ENCODE results near the gene TRAF6. TPM values are rescaled to one million over a fixed set of nuclear protein-coding genes. Genes with fewer than 3 reads are reported as not detected.

The TRAF6 gene
- total and polyA plus RNA-seq, 9 of the 15 experiments (the other 6 are each of a cell fraction or from before 2014, with no cell fraction given), result 2.0 to 13.1 (median 8.2) TPM

GRCh38 chr11:36447514-36447913 lies 62.6 kb downstream of the TRAF6 start:
- Histone ChIP-seq H3K4me2 (ENCODE audit: insufficient read depth, low read length) (no peak overlapping the region), H3K27me3 (ENCODE audit: control insufficient read depth in 2 of 2, insufficient read depth in 2 of 2, low read length in 2 of 2) (peaks cover 4 to 40% of the 10 kb centered on the region in 2 experiments; a peak in 4 of 5 replicates), H3K27ac (ENCODE audit: extremely low read depth, low read depth, low read length) (no peak overlapping the region), H3K9me1 (ENCODE audit: control insufficient read depth, insufficient read depth, low read length) (no peaks in the 10 kb centered on the region), H3K79me2 (ENCODE audit: control insufficient read depth, insufficient read depth, low read length) (no peaks in the 10 kb centered on the region), H2AFZ (ENCODE audit: low read depth, low read length) (no peak overlapping the region), H3K9me3 (replicated peaks; ENCODE audit: control insufficient read depth, insufficient read depth, low read depth, low read length) (no peaks in the 10 kb centered on the region), H3K4me3 (no peak overlapping the region), H3K36me3 (ENCODE audit: control insufficient read depth, insufficient read depth, low read length) (no peaks in the 10 kb centered on the region), H3K9ac (ENCODE audit: insufficient read depth in 1 of 2, low read depth in 2 of 2, low read length in 2 of 2) (no peak overlapping the region), H4K20me1 (replicated peaks; ENCODE audit: control insufficient read depth, insufficient read depth, low read length) (no peaks in the 10 kb centered on the region), H3K4me1 (replicated peaks in 1 of 2; ENCODE audit: control insufficient read depth in 2 of 2, insufficient read depth in 2 of 2, low read length in 2 of 2) (no peaks in the 10 kb centered on the region)
- no TSS peak for BruUV-seq (replicated peaks)
- ChIA-PET CTCF (ENCODE audit: low intra/inter-chr PET ratio) (no interaction called here), POLR2A (no interaction called here)
- FAIRE-seq (no peak), DNase-seq (ENCODE audit: extremely low read depth in 1 of 4, low spot score in 3 of 4) (no peak), ATAC-seq (no peak)
- intact Hi-C loops (cut with micrococcal nuclease) (no loop called here), in situ Hi-C loops (cut with MboI) (no loop called here)
- WGBS (ENCODE audit: insufficient coverage, low coverage, missing lambda C conversion rate), result 0% methylated on average over 2 of the region's 2 CpGs
- TF ChIP-seq SIN3B (IDR thresholded peaks at IDR 0.05; ENCODE audit: low read depth) (no peak), GATAD2A (IDR thresholded peaks at IDR 0.05) (no peak), NCOA4 (IDR thresholded peaks at IDR 0.05; ENCODE audit: partially characterized antibody) (no peak), ZNF609 (CRISPR knock-in tag; IDR thresholded peaks at IDR 0.05; ENCODE audit: borderline replicate concordance) (no peak), ATF1 (CRISPR knock-in tag; IDR thresholded peaks at IDR 0.05) (no peak), ATF1 (tag; IDR thresholded peaks at IDR 0.05) (no peak), BDP1 (IDR thresholded peaks at IDR 0.05; ENCODE audit: insufficient read depth, insufficient read length) (no peak), NELFE (IDR thresholded peaks at IDR 0.05; ENCODE audit: insufficient read depth, insufficient read length) (no peak), BRCA1 (IDR thresholded peaks at IDR 0.05) (no peak), BRCA1 (CRISPR knock-in tag; IDR thresholded peaks at IDR 0.05) (no peak), MTA1 (IDR thresholded peaks at IDR 0.05; ENCODE audit: borderline replicate concordance) (no peak)
- TF ChIP-seq, protein P1, sequence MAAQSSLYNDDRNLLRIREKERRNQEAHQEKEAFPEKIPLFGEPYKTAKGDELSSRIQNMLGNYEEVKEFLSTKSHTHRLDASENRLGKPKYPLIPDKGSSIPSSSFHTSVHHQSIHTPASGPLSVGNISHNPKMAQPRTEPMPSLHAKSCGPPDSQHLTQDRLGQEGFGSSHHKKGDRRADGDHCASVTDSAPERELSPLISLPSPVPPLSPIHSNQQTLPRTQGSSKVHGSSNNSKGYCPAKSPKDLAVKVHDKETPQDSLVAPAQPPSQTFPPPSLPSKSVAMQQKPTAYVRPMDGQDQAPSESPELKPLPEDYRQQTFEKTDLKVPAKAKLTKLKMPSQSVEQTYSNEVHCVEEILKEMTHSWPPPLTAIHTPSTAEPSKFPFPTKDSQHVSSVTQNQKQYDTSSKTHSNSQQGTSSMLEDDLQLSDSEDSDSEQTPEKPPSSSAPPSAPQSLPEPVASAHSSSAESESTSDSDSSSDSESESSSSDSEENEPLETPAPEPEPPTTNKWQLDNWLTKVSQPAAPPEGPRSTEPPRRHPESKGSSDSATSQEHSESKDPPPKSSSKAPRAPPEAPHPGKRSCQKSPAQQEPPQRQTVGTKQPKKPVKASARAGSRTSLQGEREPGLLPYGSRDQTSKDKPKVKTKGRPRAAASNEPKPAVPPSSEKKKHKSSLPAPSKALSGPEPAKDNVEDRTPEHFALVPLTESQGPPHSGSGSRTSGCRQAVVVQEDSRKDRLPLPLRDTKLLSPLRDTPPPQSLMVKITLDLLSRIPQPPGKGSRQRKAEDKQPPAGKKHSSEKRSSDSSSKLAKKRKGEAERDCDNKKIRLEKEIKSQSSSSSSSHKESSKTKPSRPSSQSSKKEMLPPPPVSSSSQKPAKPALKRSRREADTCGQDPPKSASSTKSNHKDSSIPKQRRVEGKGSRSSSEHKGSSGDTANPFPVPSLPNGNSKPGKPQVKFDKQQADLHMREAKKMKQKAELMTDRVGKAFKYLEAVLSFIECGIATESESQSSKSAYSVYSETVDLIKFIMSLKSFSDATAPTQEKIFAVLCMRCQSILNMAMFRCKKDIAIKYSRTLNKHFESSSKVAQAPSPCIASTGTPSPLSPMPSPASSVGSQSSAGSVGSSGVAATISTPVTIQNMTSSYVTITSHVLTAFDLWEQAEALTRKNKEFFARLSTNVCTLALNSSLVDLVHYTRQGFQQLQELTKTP (IDR thresholded peaks at IDR 0.05; ENCODE audit: low read depth in 1 of 2, partially characterized antibody in 2 of 2), result no peak
- TF ChIP-seq, protein P2, sequence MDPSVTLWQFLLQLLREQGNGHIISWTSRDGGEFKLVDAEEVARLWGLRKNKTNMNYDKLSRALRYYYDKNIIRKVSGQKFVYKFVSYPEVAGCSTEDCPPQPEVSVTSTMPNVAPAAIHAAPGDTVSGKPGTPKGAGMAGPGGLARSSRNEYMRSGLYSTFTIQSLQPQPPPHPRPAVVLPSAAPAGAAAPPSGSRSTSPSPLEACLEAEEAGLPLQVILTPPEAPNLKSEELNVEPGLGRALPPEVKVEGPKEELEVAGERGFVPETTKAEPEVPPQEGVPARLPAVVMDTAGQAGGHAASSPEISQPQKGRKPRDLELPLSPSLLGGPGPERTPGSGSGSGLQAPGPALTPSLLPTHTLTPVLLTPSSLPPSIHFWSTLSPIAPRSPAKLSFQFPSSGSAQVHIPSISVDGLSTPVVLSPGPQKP (CRISPR knock-in tag; IDR thresholded peaks at IDR 0.05), result no peak
